Activated CD8-positive, alpha-beta T cell treated with anti-CD3 and anti-CD28 coated beads for 36 hours (primary cell): Measurements from ENCODE around the gene ACOT7. TPM values are rescaled to one million over a fixed set of nuclear protein-coding genes. Genes with fewer than 3 reads are reported as not detected.

Source experiments
- ATAC-seq: fragments of 200-7000 bp; cut with Tn5 transposase; one replicate; pipeline ENCODE4 v1.10.0; 2021; ENCODE audit warnings: mild to moderate bottlenecking, moderate library complexity
- CTCF ChIA-PET: fragments of 350-600 bp; sonication (Branson Sonifier 250); formaldehyde crosslinking; loops from one replicate; lab custom pipeline; 2021; ENCODE audit warnings: antibody characterized with exemption; lab: Charles Lee
- POLR2A ChIA-PET: fragments of 350-600 bp; sonication (Branson Sonifier 250); formaldehyde crosslinking; loops from one replicate; lab custom pipeline; 2021; ENCODE audit warnings: antibody characterized with exemption; lab: Charles Lee
- DNase-seq: peaks from one replicate; pipeline ENCODE4 v3.0.0-alpha.2; 2020
- H3K27ac Mint-ChIP-seq: one replicate; pipeline ENCODE4 v1.8.0; 2021; ENCODE audit warnings: mild to moderate bottlenecking, mixed read lengths
- H3K27me3 Mint-ChIP-seq: one replicate; pipeline ENCODE4 v1.8.0; 2021; ENCODE audit warnings: mixed read lengths
- H3K36me3 Mint-ChIP-seq: one replicate; pipeline ENCODE4 v1.8.0; 2021; ENCODE audit warnings: low read depth, mixed read lengths
- H3K4me1 Mint-ChIP-seq: one replicate; pipeline ENCODE4 v1.8.0; 2021; ENCODE audit warnings: low read depth, mixed read lengths
- H3K4me3 Mint-ChIP-seq: one replicate; pipeline ENCODE4 v1.8.0; 2021; ENCODE audit warnings: mild to moderate bottlenecking, moderate library complexity, mixed read lengths
- H3K9me3 Mint-ChIP-seq: one replicate; pipeline ENCODE4 v1.8.0; 2021; ENCODE audit warnings: mixed read lengths
- intact Hi-C: fragments of 100-400 bp; cut with micrococcal nuclease; formaldehyde crosslinking; loops from one replicate; pipeline ENCODE4 v1.10.0; 2022
- total RNA-seq, 2 experiments: library from RNA; stranded (reverse); gene quantifications; one replicate each; pipeline ENCODE4 v1.2.3, GENCODE V29; 2021
- TF ChIP-seq, protein P1 (sequence below): fragments of 200-600 bp; IDR thresholded peaks from one replicate; pipeline ENCODE4 v1.8.0; 2022; ENCODE audit warnings: antibody characterized with exemption, mild to moderate bottlenecking

The ACOT7 gene
- total RNA-seq, 2 experiments from 2014 or later: 80.4 to 86.7 TPM

DNA sequence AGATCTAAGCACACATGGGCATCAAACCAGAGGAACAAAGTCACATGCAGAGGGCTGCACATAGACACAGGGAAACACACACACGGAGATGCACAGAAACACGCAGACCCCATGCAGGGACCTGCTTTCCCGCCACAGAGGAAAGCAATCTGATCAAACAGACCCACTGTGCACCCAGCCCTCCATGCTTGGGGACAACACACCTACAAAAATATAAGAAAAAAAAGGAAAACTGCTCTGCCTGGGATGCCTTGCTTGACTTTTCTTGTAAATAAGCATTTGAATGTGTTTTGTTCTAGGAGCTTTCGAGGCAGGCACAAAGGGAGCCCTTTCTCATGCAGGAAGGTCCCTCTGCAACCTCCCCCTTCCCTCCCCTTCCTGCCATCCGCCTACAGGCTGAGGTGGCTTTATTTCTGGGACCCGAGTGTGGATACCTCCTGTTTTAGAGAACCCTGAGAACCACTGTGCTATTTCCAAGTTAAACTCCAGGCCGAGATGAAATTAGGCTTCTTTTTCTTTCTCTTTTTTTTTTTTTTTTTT lies 154.3 kb downstream of the ACOT7 start:
- Mint-ChIP-seq H3K4me1 (peaks cover 14% of the 10 kb centered on the region), H3K27ac (no peak overlapping the region), H3K27me3 (peaks cover 42% of the 10 kb centered on the region), H3K9me3 (no peaks in the 10 kb centered on the region), H3K4me3 (no peak overlapping the region), H3K36me3 (peaks cover 5% of the 10 kb centered on the region)
- TF ChIP-seq, protein P1, sequence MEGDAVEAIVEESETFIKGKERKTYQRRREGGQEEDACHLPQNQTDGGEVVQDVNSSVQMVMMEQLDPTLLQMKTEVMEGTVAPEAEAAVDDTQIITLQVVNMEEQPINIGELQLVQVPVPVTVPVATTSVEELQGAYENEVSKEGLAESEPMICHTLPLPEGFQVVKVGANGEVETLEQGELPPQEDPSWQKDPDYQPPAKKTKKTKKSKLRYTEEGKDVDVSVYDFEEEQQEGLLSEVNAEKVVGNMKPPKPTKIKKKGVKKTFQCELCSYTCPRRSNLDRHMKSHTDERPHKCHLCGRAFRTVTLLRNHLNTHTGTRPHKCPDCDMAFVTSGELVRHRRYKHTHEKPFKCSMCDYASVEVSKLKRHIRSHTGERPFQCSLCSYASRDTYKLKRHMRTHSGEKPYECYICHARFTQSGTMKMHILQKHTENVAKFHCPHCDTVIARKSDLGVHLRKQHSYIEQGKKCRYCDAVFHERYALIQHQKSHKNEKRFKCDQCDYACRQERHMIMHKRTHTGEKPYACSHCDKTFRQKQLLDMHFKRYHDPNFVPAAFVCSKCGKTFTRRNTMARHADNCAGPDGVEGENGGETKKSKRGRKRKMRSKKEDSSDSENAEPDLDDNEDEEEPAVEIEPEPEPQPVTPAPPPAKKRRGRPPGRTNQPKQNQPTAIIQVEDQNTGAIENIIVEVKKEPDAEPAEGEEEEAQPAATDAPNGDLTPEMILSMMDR: no peak
- no peak for DNase-seq
- ChIA-PET CTCF (interaction anchor here (1.1 to 4.9 kb wide), 9 partner anchors 8 to 247 kb away, joined by 3 to 32 read pairs (median 5); partner anchors contain the start of genes NPHP4 and RNF207), POLR2A (interaction anchor here (0.8 to 1.2 kb wide), 3 partner anchors 10 to 39 kb away, joined by 3 read pairs; no protein-coding TSS in a partner anchor)
- intact Hi-C loops: no loop called here
- no peak for ATAC-seq

DNA sequence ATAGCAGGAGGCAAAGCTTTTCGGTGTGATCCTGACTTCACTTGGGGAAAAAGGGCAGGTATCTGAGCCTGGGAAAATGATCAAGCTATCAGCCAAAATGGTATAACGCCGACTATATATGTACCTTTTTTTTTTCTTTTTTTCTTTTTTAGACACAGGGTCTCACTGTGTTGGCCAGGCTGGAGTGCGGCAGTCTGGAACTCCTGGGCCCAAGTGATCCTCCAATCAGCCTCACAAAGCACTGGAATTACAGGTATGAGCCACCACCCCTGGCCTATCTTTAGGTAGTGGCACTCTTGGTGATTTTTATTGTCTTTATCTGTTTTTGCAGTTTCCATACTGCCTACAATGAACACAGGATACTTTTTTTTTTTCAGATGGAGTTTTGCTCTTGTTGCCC lies 156.5 kb downstream of the ACOT7 start:
- POLR2A ChIA-PET: interaction anchor here (0.6 to 1.1 kb wide), 4 partner anchors 9 to 379 kb away, joined by 3 to 4 read pairs (median 3); no protein-coding TSS in a partner anchor
- peaks cover 24% of the 10 kb centered on the region for H3K4me1 Mint-ChIP-seq
- H3K9me3 Mint-ChIP-seq: no peaks in the 10 kb centered on the region
- no peak overlapping the region for H3K4me3 Mint-ChIP-seq
- CTCF ChIA-PET: interaction anchor here (1.2 to 4.9 kb wide), 4 partner anchors 10 to 168 kb away, joined by 3 to 32 read pairs (median 11); partner anchors contain the start of gene RNF207
- H3K27ac Mint-ChIP-seq: no peak overlapping the region
- DNase-seq (no peak), ATAC-seq (no peak)
- peaks cover 24% of the 10 kb centered on the region for H3K36me3 Mint-ChIP-seq
- intact Hi-C loops: no loop called here
- H3K27me3 Mint-ChIP-seq: peaks cover 27% of the 10 kb centered on the region
- TF ChIP-seq, protein P1: no peak

DNA sequence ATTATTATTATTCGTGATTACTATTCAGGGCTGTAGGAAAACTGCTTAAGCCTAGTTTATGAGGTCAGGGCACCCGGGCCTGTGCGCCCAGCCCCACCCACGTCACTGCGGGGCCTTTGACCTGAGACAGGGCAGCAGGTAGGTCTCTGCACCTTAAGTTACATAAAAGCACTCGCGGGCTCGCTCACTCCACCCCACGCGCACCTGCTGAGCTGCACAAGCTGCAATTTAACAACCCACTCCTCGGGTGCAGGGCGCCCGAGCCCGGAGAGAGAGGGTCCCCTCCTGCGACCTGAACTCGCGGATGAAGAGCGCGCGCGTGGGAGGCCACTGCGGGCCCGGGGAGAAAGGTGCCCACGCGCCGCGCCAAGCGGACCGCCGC lies 158.3 kb downstream of the ACOT7 start:
- intact Hi-C loops: no loop called here
- peak overlapping the region; percentile 81 for H3K27ac Mint-ChIP-seq
- H3K36me3 Mint-ChIP-seq: peaks cover 35% of the 10 kb centered on the region
- no peaks in the 10 kb centered on the region for H3K9me3 Mint-ChIP-seq
- H3K4me1 Mint-ChIP-seq: peaks cover 22% of the 10 kb centered on the region
- ChIA-PET POLR2A (interaction anchor here (0.7 to 1.4 kb wide), 9 partner anchors 10 to 242 kb away, joined by 3 to 5 read pairs (median 3); partner anchors contain the start of gene RNF207), CTCF (interaction anchor here (0.7 to 4.9 kb wide), 8 partner anchors 12 to 170 kb away, joined by 3 to 32 read pairs (median 4); partner anchors contain the start of gene GPR153)
- H3K4me3 Mint-ChIP-seq: peak overlapping the region; percentile 91
- H3K27me3 Mint-ChIP-seq: peaks cover 16% of the 10 kb centered on the region
- ATAC-seq (no peak), DNase-seq (peak; percentile 46)
- TF ChIP-seq, protein P1: no peak

DNA sequence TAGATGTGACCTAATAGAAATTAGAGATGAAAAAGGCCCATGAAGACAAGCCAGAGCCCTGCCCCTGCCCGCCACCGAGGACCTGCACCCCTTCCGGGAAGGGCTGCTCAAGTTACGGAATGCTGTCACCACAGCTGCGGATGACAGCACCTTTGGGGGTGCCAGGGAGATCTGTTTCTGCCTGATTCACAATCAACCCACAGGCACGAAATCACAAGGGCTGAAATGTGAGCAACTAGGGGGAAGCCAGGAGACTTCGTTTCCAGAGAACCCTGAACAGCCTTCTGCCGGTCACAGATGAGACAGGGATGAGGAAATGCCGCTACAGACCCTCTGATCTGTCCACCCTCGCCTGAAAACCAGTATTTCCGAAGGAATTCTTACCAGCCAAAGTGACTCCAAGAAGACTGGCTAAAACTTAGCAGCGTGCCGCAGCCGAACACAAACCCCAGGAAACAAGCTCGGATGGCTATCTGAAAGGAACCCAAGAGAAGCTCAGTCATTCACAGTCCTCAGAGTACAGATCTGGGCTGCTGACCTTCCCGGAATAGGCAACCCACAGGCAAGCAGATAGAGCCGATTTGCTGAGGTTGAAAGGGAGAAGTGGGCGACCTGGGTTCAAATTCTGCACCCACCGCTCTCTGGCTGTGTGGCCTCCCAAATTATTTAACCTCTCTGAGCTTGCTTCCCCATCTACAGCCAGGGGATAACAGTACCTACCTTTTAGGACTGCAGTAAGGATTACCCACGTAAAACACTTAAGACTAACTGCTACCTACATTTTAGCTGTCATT lies 158.9 kb downstream of the ACOT7 start:
- intact Hi-C loops: no loop called here
- ChIA-PET CTCF (interaction anchor here (0.7 to 4.9 kb wide), 8 partner anchors 12 to 170 kb away, joined by 3 to 32 read pairs (median 4); partner anchors contain the start of gene GPR153), POLR2A (interaction anchor here (0.7 to 1.4 kb wide), 9 partner anchors 9 to 242 kb away, joined by 3 to 5 read pairs (median 3); partner anchors contain the start of gene RNF207)
- TF ChIP-seq, protein P1: no peak
- Mint-ChIP-seq H3K4me3 (peak overlapping the region; percentile 91), H3K4me1 (peaks cover 22% of the 10 kb centered on the region), H3K36me3 (peaks cover 36% of the 10 kb centered on the region), H3K9me3 (no peaks in the 10 kb centered on the region), H3K27ac (peak overlapping the region; percentile 81), H3K27me3 (peaks cover 12% of the 10 kb centered on the region)
- DNase-seq (no peak), ATAC-seq (no peak)
